ENCODE measurements around the gene RANBP3.
"Not testable (repeated sequence)": the region's sequence is repeated elsewhere in the genome, so short reads cannot be mapped to it uniquely, and the experiment has no call there.

RANBP3 gene

GRCh38 chr19:5977785-5978605 is at the start of gene RANBP3:
Gene RANBP3, minus strand, starts transcription at chr19:5978140. Its CDS starts 58 bp downstream, at chr19:5978082.
- DNase-seq (ENCODE audit: low spot score): peak; percentile 99

GRCh38 chr19:6026390-6027227 is 48.7 kb upstream of the RANBP3 start:
- DNase-seq (ENCODE audit: low spot score): no peak

- DNase-seq (ENCODE audit: low spot score): not testable (repeated sequence)
These were observed 46.8 kb upstream of the RANBP3 start for GRCh38 chr19:6024756-6025155.

GRCh38 chr19:6023936-6024335 is 46.0 kb upstream of the RANBP3 start:
- DNase-seq (ENCODE audit: low spot score): no peak

GRCh38 chr19:6023085-6023682 is 45.2 kb upstream of the RANBP3 start:
- DNase-seq (ENCODE audit: low spot score): no peak

- no peak for DNase-seq (ENCODE audit: low spot score)
These were observed 44.7 kb upstream of the RANBP3 start for GRCh38 chr19:6022570-6023064.

- DNase-seq (ENCODE audit: low spot score): peak; percentile 77
These were observed 44.1 kb upstream of the RANBP3 start for GRCh38 chr19:6021878-6022569.

- no peak for DNase-seq (ENCODE audit: low spot score)
These were observed 43.2 kb upstream of the RANBP3 start for GRCh38 chr19:6020972-6021805.

GRCh38 chr19:6020166-6020882 is 42.4 kb upstream of the RANBP3 start:
- DNase-seq (ENCODE audit: low spot score): no peak

- DNase-seq (ENCODE audit: low spot score): no peak
These were observed 40.8 kb upstream of the RANBP3 start for GRCh38 chr19:6018786-6019185.

- no peak for DNase-seq (ENCODE audit: low spot score)
These were observed 39.6 kb upstream of the RANBP3 start for GRCh38 chr19:6017576-6017975.

- no peak for DNase-seq (ENCODE audit: low spot score)
These were observed 38.1 kb upstream of the RANBP3 start for GRCh38 chr19:6015841-6016545.

- no peak for DNase-seq (ENCODE audit: low spot score)
These were observed 36.7 kb upstream of the RANBP3 start for GRCh38 chr19:6014551-6015135.

GRCh38 chr19:6012426-6013170 is 34.7 kb upstream of the RANBP3 start:
- no peak for DNase-seq (ENCODE audit: low spot score)

- no peak for DNase-seq (ENCODE audit: low spot score)
These were observed 33.9 kb upstream of the RANBP3 start for GRCh38 chr19:6011794-6012193.

GRCh38 chr19:6011206-6011605 is 33.3 kb upstream of the RANBP3 start:
- no peak for DNase-seq (ENCODE audit: low spot score)

GRCh38 chr19:6010107-6010506 is 32.2 kb upstream of the RANBP3 start:
- no peak for DNase-seq (ENCODE audit: low spot score)

- DNase-seq (ENCODE audit: low spot score): no peak
These were observed 29.9 kb upstream of the RANBP3 start for GRCh38 chr19:6007866-6008265.

- no peak for DNase-seq (ENCODE audit: low spot score)
These were observed 29.0 kb upstream of the RANBP3 start for GRCh38 chr19:6006896-6007295.

All from COLO829 (cell line).